H54 (cell line): ENCODE data around the gene SUGCT.

Experiments used
- DNase-seq: peaks from one replicate; pipeline ENCODE4 v3.0.0; 2011; ENCODE audit warnings: low spot score, mixed read lengths; ENCODE audit not compliant: insufficient read length
- FAIRE-seq: peaks from 3 replicates; lab custom pipeline; 2011; peaks lifted over from hg19 to GRCh38; lab: Jason Lieb, UNC
- POLR2A ChIP-seq: IDR thresholded peaks from 2 replicates; pipeline ENCODE4 v1.6.1; 2011; ENCODE audit warnings: low read depth, mild to moderate bottlenecking, low read length

Gene SUGCT

DNA sequence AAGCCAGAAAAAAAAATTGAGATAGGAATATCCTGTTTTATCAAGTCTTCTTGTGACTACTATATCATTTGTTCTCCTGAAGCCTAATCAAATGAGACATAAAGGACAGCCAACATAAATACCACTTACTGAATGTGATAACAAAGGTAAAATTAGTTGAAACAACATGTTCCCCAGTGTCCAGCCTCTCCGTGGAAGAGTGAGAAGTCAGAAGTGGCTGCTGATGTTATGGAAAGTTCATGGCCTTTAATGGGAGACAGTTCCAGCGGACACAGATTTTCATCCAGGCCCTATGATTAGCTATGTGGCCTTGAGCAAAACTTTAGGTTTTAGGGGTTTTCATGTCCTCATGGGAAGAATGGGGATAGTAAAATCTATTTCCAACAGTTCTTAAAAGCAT is 724.3 kb downstream of the SUGCT start:
- no peak for FAIRE-seq
- no peak for TF ChIP-seq POLR2A
- DNase-seq, result no peak

DNA sequence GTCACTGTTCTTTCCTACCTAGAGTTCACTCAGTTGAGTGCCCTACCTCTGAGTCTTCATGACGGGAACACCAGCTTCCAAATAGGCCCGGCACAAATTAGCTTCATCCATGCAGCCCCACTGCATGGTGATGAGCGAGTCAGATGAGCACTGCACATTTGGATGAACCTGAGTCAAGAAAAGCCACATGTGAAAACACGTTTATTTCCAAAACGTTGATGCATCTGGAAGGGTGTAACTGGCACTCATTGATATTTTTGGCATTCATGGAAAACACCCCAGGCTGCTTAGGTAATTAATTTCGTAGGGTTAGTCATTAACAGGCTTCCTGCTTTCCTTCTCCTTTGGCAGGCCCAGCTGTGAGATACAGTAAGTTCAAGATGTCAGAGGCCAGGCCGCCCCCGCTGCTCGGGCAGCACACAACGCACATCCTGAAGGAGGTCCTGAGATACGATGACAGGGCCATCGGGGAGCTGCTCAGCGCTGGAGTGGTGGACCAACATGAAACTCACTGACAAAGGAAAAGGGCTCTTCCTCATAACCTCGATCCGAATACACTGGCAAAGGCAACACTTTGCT is 725.2 kb downstream of the SUGCT start:
- no peak for TF ChIP-seq POLR2A
- DNase-seq (no peak), FAIRE-seq (no peak)

GRCh38 chr7:40865441-40866233 is 730.8 kb downstream of the SUGCT start:
- no peak for FAIRE-seq
- DNase-seq, result no peak
- no peak for TF ChIP-seq POLR2A

- FAIRE-seq (no peak), DNase-seq (no peak)
- TF ChIP-seq POLR2A, result no peak
Measured at GRCh38 chr7:40866601-40867000, 731.8 kb downstream of the SUGCT start.

GRCh38 chr7:40870108-40870507 is 735.3 kb downstream of the SUGCT start:
- FAIRE-seq (no peak), DNase-seq (no peak)
- no peak for TF ChIP-seq POLR2A

DNA sequence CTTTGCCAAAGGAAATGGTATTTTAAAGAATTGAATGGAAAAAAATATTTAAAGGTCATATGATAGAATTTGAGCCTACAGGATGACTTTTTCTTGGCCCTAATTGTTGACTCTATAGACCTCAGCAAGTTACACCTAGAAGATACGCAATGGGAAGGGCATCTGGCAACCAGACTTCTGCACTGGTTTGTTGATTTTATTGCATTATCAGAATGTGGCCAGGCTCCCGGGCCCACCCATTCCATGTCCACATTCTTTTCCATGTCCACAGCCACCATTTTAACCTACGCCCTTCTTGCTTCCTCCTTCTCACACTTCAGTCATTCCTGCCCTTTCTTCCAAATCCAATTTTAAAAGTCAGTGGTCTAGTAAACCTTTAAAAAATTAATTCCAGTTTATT is 738.4 kb downstream of the SUGCT start:
- DNase-seq, result no peak
- FAIRE-seq, result no peak
- TF ChIP-seq POLR2A, result no peak

DNA sequence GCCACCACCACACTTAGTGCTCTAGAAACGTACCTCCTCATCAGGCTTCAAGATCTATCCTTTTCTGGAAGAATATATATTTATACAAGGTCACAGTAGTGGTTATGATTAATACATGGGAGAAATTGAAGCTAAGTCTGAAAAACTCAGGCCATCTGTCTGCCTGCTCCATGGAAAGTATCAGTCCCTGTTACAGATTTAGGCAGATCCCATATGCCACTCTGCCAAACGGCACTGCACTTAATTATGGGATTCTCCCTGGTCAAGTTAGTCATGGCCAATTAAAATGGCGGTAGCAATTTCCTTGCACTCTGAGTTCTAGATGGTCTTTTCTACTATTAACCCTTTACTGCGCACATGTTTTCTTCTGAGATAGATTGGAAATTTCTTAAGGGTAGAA is 740.0 kb downstream of the SUGCT start:
- no peak for FAIRE-seq
- no peak for TF ChIP-seq POLR2A
- DNase-seq, result no peak

DNA sequence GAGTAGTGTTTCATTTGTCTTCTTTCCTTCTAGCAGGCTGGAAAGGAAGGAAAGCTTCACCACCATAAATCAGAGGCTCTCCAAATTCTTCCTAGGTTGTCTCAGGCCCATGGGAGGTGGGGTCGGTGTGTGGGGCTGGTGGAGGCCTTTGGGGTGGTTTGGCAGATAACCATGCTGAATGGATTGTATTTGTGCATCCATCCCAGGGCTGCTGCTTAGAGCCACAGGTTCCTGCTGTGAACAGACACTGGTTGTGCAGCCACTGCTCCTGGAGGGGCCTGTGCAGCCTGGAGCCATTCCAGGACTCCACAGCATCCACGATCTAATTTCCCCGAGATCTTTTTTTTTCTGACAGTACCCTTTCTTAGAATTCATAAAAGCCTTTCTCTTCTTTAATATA is 741.8 kb downstream of the SUGCT start:
- FAIRE-seq (no peak), DNase-seq (no peak)
- no peak for TF ChIP-seq POLR2A

DNA sequence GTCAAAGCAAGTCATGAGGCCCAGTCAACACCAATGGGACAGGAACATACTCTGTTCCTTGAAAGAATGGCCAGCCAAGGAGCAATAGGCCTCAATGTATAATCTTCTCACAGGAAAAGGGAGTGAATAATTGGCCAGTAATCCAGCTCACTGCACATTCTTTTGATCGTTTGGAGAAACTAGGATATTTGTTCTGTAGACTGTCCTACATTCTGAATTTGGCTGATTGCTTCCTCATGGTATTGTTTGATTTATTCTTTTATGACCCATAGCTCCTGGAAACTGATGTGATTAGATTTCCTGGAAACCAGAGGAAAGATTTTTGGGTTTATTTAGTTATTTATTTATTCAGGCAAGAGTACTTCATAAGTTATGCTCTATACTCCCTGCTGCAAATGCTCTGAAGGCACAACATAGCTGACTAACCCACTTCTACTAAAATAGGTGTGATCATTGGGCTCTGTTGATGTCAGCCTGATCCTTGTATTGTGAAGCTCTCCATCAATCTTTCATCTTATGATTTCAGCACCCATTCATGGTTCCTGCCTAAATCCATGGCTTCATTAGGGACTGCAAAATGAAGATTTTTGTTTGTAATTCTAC is 745.2 kb downstream of the SUGCT start:
- DNase-seq (no peak), FAIRE-seq (no peak)
- TF ChIP-seq POLR2A, result no peak

DNA sequence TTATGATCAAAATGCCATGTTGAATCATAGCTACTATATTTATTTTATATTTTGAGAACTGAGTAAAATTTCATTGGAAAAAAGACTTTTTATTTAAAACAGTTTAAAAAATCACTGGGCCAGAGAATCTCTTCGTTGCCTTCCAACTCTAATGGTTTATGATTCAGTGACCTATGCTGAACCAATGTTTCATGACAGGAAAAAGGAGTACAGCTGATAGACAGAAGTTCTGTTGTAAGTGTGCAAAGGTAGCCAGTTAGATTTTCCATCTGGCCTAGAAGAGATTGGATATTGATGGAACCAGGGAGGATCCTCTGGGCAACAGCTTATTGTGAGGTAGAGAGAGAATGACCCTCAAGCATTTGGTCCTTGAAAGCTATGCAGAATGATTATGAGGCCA is 745.8 kb downstream of the SUGCT start:
- FAIRE-seq, result no peak
- no peak for DNase-seq
- no peak for TF ChIP-seq POLR2A

DNA sequence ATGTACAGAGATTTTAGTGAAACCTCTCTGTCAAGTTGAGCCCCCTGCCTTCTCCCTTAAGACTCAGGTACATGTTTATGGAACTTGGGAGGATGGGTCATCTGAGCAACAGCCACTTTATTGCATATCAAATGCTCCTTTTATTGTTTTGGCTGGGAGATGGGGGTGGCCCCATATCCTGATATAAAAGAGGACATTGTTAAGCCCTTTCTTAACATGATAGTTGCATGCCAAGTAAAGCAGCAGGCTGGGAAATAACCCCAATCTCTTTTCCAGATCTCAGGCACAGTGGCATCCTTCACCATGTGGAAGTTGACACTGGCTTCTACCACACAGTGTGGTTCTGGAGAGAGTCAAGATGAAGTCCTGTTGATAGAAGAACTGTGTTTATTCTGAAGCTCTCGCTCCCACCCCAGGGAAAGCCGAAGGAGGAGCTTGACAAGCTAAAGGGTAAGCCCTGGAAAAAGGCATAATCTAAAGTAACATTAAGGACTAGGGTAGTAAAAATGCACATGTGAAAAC is 746.7 kb downstream of the SUGCT start:
- no peak for TF ChIP-seq POLR2A
- no peak for FAIRE-seq
- no peak for DNase-seq

- FAIRE-seq, result no peak
Measured at GRCh38 chr7:40882071-40882658, 747.4 kb downstream of the SUGCT start.

DNA sequence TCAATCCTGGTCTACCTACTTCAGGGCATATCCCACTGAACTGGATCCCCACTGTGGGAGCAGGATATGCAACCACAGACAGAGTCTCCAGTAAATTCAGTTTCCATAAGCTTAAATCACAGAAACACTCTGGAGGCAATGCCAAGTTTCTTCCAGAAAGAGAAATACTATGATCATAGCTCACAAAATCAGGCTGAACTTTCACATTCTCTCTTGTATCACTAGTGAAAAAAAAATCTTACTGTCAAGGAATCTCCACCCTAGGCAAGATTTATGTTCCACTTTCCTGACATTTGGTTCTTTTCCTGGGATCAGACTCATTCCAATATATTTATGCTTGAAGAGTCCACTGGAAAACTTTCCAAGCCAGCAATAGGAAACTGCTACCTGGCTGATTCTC is 749.0 kb downstream of the SUGCT start:
- DNase-seq (no peak), FAIRE-seq (no peak)
- TF ChIP-seq POLR2A, result no peak

More at GRCh38 chr7:40882071-40882658, 747.4 kb downstream of the SUGCT start:
- DNase-seq, result no peak
- TF ChIP-seq POLR2A, result no peak

DNA sequence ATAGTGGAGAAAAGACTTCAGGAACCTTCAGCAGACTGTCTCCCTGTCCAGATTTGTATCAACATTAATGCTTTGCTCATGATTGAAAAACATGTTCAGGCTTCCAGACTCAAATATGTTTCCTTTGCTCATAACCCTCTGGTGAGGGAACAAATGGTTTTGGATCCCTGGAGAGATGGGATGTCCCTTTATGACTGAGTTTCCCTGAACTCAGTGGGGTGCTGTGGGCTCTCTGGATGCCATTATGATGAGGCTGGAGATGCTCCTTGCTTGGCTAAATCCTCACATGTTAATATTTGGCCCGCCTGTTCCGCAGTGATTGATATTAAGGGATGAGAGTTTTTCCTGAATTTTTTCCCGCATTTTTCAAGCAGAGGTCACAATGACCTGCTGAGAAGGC is 749.4 kb downstream of the SUGCT start:
- DNase-seq (no peak), FAIRE-seq (no peak)
- TF ChIP-seq POLR2A, result no peak
